ENCODE results near the gene PLS3.
"Not testable (repeated sequence)": the region's sequence is repeated elsewhere in the genome, so short reads cannot be mapped to it uniquely, and the experiment has no call there.

DNA sequence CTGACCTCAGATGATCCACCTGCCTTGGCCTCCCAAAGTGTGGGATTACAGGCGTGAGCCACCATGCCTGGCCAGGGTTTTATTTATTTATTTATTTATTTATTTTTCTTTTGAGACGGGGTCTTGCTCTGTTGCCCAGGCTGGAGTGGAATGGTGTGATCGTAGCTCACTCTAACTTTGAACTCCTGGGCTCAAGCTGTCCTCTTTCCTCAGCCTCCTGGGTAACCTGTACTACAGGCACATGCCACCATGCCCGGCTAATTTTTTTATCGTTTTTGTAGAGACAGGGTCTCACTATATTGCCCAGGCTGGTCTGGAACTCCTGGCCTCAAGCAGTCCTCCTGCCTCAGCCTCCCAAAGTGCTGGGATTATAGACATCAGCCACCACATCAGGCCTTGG lies 72.4 kb downstream of the PLS3 start:
- TF ChIP-seq CTCF, POLR2A (IDR thresholded peaks at IDR 0.05): not testable (repeated sequence)
